HG03064 (cell line): ENCODE measurements around the gene MOB4.
"Not testable (repeated sequence)": the region's sequence is repeated elsewhere in the genome, so short reads cannot be mapped to it uniquely, and the experiment has no call there.

Experiments
- ATAC-seq: cut with Tn5 transposase; IDR thresholded peaks from one replicate; pipeline ENCODE4 v1.9.1; 2021; ENCODE audit warnings: low read depth; ENCODE audit not compliant: unreplicated experiment

Gene MOB4

DNA sequence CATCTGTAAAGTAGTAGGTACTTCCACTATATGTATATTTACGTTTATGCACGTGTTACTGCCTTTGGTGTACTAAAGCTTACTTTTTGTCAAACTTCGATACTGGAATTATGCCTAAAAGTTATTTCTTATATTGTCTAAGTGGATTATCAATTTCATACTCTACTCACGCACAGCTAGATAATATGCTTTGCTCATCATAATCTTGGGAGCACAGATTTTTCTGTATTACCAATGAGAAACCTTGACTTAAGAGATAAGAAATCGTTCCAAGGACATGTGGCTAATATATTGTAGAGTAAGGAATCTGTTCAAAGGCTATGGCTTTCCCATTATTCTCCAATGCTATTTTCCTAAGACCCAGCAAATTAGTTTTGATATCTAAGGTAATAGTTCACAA is 9.2 kb upstream of the MOB4 start:
- no peak for ATAC-seq

DNA sequence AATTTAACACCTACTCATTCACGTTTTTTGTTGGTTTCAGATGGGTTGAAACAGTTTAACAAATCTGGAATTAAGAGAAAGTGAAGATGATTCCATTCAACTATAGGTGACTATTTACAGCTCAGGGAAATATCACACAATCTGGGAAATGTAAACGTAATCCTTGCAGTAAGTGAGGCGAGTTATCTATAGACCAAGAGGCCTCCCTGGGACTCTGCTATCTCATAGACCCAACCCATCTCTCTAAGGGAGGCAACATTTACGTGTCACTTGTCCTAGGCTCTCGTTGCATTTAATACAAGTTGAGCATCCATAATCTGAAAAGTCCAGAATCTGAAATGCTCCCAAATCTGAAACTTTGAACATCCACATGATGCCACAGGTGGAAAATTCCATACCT is 2.0 kb upstream of the MOB4 start:
- no peak for ATAC-seq

DNA sequence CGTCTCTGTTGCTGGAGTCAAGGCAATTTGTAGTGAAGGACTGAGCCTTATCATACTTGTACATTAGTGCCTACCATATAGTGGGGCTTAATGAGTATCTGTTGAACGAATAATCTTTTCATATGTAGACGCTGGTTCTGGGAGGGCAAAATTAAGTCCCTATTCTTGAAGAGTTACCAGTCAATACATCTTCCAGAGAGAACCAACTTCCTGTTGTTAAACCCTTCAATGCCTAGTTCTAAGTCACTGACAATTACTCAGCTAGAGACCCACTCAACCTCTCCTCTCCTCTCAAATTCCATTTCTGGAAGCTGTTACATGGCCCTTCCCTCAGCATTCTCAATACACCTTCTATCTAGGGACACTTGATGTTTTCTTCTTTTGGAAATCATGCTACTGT is 1.1 kb upstream of the MOB4 start:
- ATAC-seq: no peak

DNA sequence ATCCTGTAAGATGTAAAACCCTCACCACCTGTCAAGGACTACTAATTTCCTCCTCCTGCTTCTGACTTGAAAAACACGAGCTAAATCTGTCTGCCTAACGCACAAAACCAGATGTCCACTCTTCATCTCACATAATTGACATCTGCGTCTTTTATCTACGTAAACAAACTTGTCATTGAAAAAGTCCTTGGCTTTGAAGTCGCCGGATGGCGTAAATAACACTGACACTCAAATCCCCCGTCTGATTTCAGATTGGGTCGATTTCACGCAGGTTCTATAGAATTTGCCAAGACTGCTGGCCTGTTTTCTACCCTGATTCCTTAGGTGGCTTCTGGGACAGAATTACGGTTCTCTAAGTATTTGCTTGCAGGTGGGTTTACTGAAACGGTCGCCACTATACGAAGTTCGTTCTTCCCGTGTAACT is 539 bp upstream of the MOB4 start:
- peak; percentile 16 for ATAC-seq

DNA sequence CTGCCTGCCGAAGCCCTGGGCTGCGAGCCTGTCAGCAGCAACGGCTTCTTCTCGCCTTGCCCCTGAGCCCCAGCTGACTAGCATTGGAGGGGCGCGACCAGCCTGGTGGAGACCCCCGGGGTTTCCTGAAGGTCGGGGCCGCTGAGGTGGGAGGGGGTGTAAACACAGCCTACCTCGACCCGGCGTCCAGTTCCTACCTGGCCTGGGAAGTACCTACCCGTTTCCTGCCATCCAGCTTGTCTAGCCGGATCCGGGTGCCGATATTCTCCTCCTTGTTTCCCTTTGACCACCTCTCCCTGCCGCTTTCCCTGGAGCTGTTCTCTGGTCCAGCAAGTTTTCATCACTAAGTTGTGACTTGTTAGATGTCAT is 511 bp downstream of the MOB4 start:
- ATAC-seq: peak; percentile 12

DNA sequence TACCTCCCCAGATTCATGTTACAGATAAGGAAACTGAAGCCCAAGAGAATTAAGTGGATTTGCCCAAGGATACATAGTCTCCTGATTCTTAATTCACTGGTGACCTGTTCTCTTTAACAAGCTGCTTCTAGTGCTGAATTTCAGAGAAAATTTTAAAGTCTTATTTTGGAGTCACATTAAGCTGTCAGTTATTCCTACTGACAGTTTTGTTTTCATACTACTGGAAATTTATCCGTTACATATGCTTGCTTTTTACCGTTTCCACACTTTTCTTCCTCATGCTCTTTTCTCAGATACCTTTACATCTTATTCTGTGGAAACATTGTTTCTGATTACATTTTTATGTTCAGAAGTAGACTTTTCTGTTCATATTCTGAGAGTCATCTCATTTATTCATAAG is 1.3 kb downstream of the MOB4 start:
- ATAC-seq: no peak

DNA sequence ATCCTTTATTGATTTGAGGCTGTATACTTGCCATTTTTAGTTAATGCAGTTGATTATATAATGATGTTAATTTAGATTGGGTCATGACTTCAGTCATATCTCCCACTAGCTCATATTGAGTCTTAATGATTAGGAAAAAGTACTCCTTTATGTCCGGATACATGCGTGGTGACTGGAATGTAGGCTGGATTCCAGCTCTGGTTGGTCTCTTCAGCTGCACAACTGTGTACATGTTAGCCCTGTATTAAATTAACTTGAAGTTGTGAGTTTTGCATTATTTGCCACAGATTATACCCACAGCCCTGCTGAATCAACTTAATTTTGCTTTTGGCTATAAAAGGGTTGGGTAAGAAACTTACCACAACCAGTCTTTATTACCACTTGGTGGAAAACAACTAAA is 22.5 kb downstream of the MOB4 start:
- ATAC-seq: no peak

DNA sequence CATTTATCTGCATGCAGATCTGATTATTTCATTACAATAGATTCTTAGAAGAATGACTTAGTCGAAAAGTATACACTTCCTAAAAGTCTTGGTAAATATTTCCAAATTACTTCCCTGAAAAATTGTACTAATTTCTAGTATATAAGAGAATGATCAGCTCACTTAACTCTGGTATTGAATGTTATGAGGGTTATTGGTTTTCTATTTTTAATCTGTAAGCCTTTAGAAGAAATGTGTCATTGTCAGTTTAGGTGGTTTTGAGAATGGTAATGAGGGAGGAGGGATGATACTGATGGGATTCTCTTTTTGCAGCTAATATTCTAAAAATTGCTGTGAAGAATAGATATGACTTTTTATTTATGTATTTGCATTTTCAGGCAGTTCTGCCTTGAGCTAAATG is 23.9 kb downstream of the MOB4 start:
- no peak for ATAC-seq

DNA sequence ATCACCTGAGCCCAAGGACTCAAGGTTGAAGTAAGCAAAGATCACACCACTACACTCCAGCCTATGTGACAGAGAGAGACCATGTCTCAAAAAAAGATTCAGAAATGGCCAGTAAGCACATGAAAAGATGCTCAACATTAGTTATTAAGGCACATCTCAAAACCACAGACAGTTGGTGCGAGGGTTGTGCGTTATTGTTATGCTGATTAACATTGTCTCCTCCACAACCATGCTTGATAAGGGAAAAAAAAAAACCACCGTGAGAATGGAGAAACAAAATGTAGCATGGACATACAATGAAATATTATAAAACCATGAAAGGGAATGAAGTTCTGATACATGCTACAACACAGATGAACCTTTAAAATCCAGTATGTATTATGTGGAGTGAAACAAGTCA is 27.3 kb downstream of the MOB4 start:
- ATAC-seq: no peak

DNA sequence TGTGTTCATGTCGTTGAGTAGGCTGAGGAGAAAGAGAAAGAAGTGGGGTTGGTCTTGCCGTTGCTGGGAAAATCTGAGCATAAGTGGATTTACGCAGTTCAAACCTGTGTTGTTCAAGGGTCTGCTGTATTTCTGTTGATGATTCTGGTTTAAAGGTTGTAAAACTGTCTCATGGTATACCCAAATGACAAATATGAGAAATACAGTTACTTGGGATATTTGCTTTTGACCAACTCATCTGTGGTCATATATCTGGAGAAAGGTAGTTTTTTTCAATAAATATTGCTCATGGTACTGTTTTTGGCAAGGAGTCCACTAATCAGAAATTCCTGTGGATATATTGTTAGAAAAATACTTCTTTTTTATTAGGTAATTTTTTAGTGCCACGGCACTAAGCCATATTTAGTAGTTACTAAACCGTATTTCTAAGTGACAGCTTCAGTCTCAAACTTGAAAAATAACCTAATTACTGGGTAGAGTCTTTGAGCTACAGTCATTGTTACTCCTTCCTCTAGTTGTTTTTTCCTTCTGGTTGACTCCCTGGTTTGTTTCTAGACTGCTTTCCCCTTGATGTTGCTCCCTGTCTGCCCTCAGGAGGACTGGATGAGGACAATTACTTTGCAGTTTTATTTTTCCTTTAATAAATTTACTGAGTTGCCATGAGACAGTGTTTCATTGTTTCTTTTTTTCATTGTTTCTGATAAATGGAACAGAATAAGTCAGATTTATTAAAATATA is 31.5 kb downstream of the MOB4 start:
- ATAC-seq: no peak

DNA sequence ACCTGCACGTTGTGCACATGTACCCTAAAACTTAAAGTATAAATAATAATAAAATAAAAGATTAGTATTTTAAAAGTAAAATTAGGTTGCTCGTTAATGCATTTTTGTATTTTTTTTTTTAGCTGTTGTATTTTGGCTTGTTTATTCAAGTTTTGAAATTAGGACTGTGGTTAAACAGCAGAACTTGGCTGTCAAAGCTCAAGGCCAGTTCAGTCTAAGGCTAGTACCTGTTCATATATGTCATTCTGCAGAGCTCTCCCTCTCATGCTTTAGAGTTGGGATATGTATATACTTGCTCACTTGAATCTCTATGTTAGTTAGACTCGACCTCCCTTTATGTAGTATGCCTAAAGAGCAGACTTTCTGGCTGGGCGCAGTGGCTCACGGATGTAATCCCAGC is 32.7 kb downstream of the MOB4 start:
- no peak for ATAC-seq

DNA sequence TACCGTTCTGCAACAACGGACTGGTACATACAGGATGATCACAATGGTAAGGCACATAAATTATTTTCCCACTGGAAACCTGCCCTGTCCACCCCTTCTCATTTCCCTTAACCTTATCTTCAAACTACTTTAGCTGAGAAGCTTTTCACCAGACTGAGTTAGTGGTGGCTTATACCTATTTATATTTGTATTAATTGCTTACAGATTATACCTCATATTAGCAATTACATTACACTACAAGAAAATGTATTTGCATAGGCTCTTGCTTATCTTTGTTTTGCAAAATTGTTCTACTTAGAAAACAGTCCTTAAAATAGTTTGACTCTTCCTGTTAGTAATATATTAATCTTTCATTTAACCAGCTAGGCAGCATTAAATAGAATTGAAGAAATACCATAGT is 35.4 kb downstream of the MOB4 start:
- not testable (repeated sequence) for ATAC-seq

DNA sequence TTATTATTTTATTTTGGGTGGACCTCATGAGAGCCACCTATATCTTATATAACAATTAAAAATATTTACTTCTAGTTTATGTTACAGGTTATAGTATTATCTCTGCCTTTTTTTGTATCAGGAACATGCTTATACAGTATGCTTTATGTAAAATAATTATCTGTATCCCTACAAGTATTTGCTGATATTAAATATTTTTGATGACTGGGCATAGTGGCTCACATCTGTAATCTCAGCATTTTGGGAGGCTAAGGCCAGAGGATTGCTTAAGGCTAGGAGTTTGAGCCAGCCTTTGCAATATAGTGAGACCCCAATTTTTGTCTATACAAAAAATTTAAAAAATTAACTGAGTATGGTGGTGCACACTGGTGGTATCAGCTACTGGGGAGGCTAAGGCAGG is 39.6 kb downstream of the MOB4 start:
- ATAC-seq: no peak

DNA sequence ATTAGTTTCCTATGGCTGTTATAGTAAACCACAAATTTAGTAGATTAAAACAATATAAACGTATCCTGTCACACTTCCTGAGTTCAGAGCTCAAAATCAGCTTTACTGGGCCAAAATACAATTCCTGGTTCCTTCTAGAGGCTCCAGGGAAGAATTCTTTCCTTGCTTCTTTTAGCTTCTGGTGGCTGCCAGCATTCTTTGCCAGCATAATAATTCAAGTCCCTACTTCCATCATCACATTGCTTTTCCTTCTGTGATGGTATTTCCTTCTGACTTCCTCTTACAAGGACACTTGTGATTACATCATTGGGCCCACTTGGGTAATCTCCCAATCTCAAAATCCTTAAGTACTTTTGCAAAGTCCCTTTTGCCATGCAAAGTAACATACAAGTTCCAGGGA is 40.6 kb downstream of the MOB4 start:
- no peak for ATAC-seq

DNA sequence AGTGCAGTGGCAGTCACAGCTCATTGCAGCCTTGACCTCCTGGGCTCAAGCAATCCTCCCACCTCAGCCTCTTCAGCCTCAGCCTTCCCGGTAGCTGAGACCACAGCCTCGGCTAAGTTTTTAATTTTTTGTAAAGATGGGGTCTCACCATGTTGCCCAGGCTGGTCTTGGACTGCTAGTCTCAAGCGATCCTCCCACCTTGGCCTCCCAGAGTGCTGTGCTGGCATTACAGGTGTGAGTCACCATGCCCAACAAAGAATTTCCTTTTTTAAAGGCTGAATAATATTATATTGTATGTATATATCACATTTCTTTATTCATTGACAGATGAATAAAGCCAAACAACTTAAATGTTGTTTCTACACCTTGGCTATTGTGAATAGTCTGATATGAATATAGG is 42.5 kb downstream of the MOB4 start:
- ATAC-seq: no peak

DNA sequence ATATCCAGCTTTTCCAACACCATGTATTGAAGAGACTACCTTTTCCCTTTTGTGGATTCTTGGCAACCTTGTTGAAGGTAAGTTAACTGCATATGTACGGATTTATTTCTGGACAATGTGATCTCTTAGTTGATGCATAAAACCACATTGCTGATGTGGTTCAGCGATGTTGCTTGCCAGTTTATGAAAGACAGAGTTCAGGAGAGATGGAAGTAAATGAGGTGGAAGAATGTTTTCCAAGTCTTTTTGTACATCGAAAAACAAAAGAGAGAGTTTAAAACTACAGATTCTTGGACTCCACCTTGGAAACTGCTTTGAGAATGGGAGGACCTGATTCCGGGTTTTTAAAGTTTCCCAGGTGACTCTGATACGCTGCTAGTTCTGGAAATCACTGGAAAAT is 43.8 kb downstream of the MOB4 start:
- no peak for ATAC-seq

DNA sequence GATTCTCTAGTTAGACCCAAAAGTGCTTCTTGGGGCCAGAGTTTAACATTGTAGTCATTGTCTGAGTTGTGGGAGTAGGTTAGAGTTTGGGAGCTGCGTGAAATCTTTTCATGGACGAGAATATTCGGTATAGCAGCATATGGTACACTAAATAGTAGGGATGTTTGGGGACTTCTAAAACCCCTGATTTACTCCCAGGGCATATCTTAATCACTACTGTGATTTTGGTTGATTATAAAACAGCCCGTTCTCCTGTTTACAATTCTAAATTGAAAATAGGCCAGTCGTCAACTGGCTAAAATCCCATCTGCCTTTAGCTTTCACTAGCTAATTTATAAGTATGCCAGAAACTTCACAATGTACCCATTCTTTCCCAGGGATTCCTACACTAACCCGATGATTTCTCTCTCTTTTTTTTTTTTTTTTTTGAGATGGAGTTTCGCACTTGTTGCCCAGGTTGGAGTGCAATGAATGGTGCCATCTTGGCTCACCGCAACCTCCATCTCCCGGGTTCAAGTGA is 44.3 kb downstream of the MOB4 start:
- ATAC-seq: no peak

DNA sequence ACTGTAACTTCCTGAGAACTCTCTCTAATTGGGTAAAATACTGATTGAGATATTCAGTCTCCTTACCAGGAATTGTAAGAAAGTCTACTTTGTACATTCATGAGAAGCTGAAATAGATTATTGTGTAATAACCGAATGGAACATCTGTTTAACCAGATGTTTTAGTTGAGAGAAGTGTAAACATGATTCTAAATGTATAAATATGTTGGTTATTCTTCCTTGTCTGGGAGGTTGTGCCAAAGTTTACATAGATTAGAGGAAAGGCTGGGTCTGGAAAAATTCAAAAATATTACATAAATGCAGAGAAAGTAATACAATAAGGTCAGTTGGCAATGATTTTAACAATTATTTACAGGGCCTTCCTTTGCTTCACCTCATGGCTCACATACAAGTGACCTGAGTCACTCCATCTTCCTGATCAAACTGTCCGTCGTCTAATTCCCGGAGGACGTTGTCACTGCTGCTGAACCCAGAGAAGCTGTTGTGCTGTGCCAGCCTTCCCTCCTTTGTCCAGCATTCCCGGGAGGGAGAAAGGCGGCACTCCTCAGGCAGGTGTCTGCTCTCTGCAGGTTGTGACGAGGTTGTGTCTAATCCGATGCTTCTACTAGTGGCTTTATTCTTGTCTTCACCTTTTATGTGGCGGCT is 55.9 kb downstream of the MOB4 start:
- no peak for ATAC-seq

DNA sequence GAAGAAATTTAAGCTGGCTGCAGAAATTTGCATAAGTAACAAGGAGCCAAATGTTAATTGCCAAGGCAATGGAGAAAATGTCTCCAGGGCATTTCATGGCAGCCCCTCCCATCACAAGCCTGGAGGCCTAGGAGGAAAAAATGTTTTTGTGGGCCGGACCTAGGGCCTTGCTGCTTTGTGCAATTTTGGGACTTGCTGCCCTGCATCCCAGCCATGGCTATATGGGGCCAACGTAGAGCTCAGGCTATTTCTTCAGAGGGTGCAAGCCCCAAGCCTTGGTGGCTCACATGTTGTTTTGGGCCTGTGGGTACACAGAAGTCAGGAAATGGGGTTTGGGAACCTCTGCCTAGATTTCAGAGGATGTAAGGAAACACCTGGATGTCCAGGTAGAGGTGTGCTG is 57.7 kb downstream of the MOB4 start:
- ATAC-seq: no peak

DNA sequence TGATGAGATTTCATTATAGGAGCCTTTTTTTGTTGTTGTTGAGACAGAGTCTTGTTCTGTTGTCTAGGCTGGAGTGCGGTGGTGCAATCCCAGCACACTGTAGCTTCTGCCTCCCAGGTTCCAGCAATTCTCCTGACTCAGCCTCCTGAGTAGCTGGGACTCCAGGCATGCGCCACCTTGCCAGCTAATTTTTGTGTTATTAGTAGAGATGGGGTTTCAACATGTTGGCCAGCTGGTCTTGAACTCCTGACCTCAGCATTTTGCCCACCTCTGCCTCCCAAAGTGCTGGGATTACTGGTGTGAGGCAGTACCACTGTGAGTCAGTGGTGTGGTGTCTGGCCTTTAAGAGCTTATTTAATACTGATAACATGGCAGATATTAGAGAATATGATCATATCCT is 60.1 kb downstream of the MOB4 start:
- ATAC-seq: no peak

DNA sequence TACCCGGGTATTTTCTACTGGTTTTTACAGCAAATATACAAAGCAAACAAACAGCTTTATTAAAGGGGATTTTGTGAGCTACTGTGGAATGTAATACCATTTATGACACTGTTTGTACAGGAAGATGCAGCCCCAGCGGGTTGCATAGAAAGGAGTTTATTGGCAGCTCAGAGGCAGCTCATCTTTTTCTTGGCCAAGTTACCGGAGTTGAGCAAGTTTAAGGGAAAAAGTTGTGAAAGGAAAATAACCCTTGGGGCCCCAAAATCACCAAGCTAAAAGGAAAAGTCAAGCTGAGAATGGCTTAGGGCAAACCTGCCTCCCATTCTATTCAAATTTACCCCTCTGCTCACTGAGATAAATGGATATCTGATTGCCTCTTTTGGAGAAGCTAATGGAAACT is 60.8 kb downstream of the MOB4 start:
- ATAC-seq: no peak

DNA sequence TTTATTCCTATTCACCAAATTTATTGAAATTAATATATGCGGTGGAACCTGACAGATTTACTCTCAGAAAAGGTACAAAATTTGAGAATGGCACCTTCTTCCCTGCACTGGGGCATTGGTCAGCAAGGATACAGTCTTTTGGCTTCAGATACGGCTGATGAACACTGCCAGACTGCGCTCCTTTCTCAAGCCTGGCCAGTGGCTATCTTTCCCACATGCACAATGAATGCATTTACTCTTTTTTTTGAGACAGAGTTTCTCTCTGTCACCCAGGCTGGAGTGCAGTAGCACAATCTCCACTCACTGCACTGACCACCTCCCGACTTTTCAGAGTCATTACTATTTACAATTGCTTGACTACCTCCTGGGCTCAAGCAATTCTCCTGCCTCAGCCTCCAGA is 61.6 kb downstream of the MOB4 start:
- ATAC-seq: no peak
